K562 (cell line): ENCODE measurements around the gene FXYD3. TPM values are rescaled to one million over a fixed set of nuclear protein-coding genes. Genes with fewer than 3 reads are reported as not detected.

Source experiments
- ATAC-seq: fragments of 200-7000 bp; cut with Tn5 transposase; 3 replicates; pipeline ENCODE4 v1.9.1; 2020; ENCODE audit warnings: moderate library complexity
- BruUV-seq: library from RNA; stranded (reverse); fragments of 400-500 nt; replicated peaks from 2 replicates; lab custom pipeline; 2021; lab: Mats Ljungman, UMichigan
- CTCF ChIA-PET: fragments of 300-600 bp; formaldehyde crosslinking; extraction: SDS; loops from one replicate; lab custom pipeline; 2021; ENCODE audit warnings: low intra/inter-chr PET ratio; lab: Yijun Ruan, JAX
- POLR2A ChIA-PET: fragments of 300-600, 350-650 bp; sonication (Branson Sonifier 250); formaldehyde crosslinking; extraction: SDS; loops from one replicate; lab custom pipeline; 2021; ENCODE audit warnings: antibody characterized with exemption, inconsistent platforms; lab: Yijun Ruan, JAX
- DNase-seq, 4 experiments: peaks; one replicate each; pipeline versions ENCODE4 v3.0.0 to v3.0.0-alpha.2; 2011 to 2018; ENCODE audit warnings: low spot score in 3 of 4, mixed read lengths in 3 of 4; ENCODE audit errors: extremely low read depth in 1 of 4
- FAIRE-seq: peaks from 2 replicates; lab custom pipeline; 2011; peaks lifted over from hg19 to GRCh38; lab: Jason Lieb, UNC
- H2AFZ ChIP-seq: 2 replicates; pipeline ENCODE4 v1.6.0; 2011; ENCODE audit warnings: low read depth, low read length, control low read depth, inconsistent platforms
- H3K27ac ChIP-seq: fragments of 200-600 bp; 3 replicates; pipeline ENCODE4 v1.8.0; 2011; ENCODE audit warnings: low read depth, mild to moderate bottlenecking, control low read depth, inconsistent platforms, low read length, moderate library complexity, mixed read lengths; ENCODE audit errors: extremely low read depth
- H3K27me3 ChIP-seq, 2 experiments: fragments of 300-600 bp in 1 of 2; 2 replicates in 1 of 2; 3 replicates in 1 of 2; pipeline versions ENCODE4 v1.6.0 to v1.8.0; 2011; ENCODE audit warnings: inconsistent platforms in 2 of 2, low read length in 2 of 2, mild to moderate bottlenecking in 1 of 2, mixed read lengths in 1 of 2, moderate library complexity in 1 of 2; ENCODE audit not compliant: control insufficient read depth in 2 of 2, insufficient read depth in 2 of 2
- H3K36me3 ChIP-seq: fragments of 300-600 bp; 3 replicates; pipeline ENCODE4 v1.8.0; 2011; ENCODE audit warnings: mild to moderate bottlenecking, low read length, inconsistent platforms; ENCODE audit not compliant: control insufficient read depth, insufficient read depth
- H3K4me1 ChIP-seq, 2 experiments: fragments of 200-600 bp in 1 of 2; replicated peaks in 1 of 2; 2 replicates in 1 of 2; 3 replicates in 1 of 2; pipeline versions ENCODE4 v1.5.1 to v1.8.0; 2011; ENCODE audit warnings: inconsistent platforms in 2 of 2, low read length in 2 of 2, mild to moderate bottlenecking in 1 of 2, mixed read lengths in 1 of 2, moderate library complexity in 1 of 2; ENCODE audit not compliant: control insufficient read depth in 2 of 2, insufficient read depth in 2 of 2
- H3K4me2 ChIP-seq: 2 replicates; pipeline ENCODE4 v1.6.1; 2011; ENCODE audit warnings: low read length, control low read depth, inconsistent platforms, mixed read lengths; ENCODE audit not compliant: insufficient read depth
- H3K4me3 ChIP-seq: fragments of 200-600 bp; sonication (generic), shearing (Covaris generic); 2 replicates; pipeline ENCODE4 v1.5.1; 2016; ENCODE audit warnings: control low read depth, inconsistent platforms
- H3K79me2 ChIP-seq: fragments of 200-600 bp; 3 replicates; pipeline ENCODE4 v1.8.0; 2011; ENCODE audit warnings: low read length, inconsistent platforms; ENCODE audit not compliant: control insufficient read depth, insufficient read depth
- H3K9ac ChIP-seq, 2 experiments: 2 replicates each; pipeline versions ENCODE4 v1.6.0 to v1.6.1; 2011; ENCODE audit warnings: low read depth in 2 of 2, low read length in 2 of 2, control low read depth in 1 of 2, inconsistent platforms in 1 of 2, mild to moderate bottlenecking in 1 of 2, mixed read lengths in 1 of 2; ENCODE audit not compliant: insufficient read depth in 1 of 2
- H3K9me1 ChIP-seq: one replicate; pipeline ENCODE4 v1.6.0; 2011; ENCODE audit warnings: inconsistent platforms, mild to moderate bottlenecking, low read length, moderate library complexity; ENCODE audit not compliant: control insufficient read depth, insufficient read depth
- H3K9me3 ChIP-seq: replicated peaks from 2 replicates; pipeline ENCODE4 v1.5.1; 2011; ENCODE audit warnings: low read depth, low read length, inconsistent platforms; ENCODE audit not compliant: control insufficient read depth, insufficient read depth
- H4K20me1 ChIP-seq: replicated peaks from 2 replicates; pipeline ENCODE4 v1.6.1; 2011; ENCODE audit warnings: low read length, inconsistent platforms, mixed read lengths; ENCODE audit not compliant: control insufficient read depth, insufficient read depth
- CBFB ChIP-seq: sonication (generic); formaldehyde crosslinking; IDR thresholded peaks from 2 replicates; pipeline ENCODE4 v1.4.0; 2020; ENCODE audit warnings: mild to moderate bottlenecking, missing genetic modification reagents
- CC2D1A ChIP-seq: fragments of 450-650 bp; IDR thresholded peaks from 2 replicates; pipeline ENCODE4 v1.6.1; 2017; ENCODE audit warnings: mild to moderate bottlenecking
- E2F6 ChIP-seq, 2 experiments: IDR thresholded peaks; 2 replicates each; pipeline ENCODE4 v1.6.1; 2011; ENCODE audit warnings: borderline replicate concordance in 1 of 2, control low read depth in 1 of 2, low read depth in 1 of 2, low read length in 1 of 2, mild to moderate bottlenecking in 1 of 2, mixed read lengths in 1 of 2, moderate library complexity in 1 of 2; ENCODE audit not compliant: insufficient read depth in 1 of 2, insufficient read length in 1 of 2, poor library complexity in 1 of 2, severe bottlenecking in 1 of 2; ENCODE audit errors: extremely low read depth in 1 of 2
- GATAD2A ChIP-seq: fragments of 450-650 bp; IDR thresholded peaks from 2 replicates; pipeline ENCODE4 v1.6.1; 2017
- HDAC1 ChIP-seq, 2 experiments: fragments of 450-650 bp; IDR thresholded peaks; 2 replicates each; pipeline ENCODE4 v1.6.1; 2016 to 2017; ENCODE audit warnings: inconsistent platforms in 1 of 2, mild to moderate bottlenecking in 1 of 2, moderate library complexity in 1 of 2
- HDGF ChIP-seq: fragments of 450-650 bp; IDR thresholded peaks from 2 replicates; pipeline ENCODE4 v1.6.1; 2016
- MIER1 ChIP-seq: fragments of 450-650 bp; IDR thresholded peaks from 2 replicates; pipeline ENCODE4 v1.6.1; 2016; ENCODE audit warnings: antibody characterized with exemption, mild to moderate bottlenecking, low read depth
- MTA1 ChIP-seq: fragments of 450-650 bp; IDR thresholded peaks from 2 replicates; pipeline ENCODE4 v1.6.1; 2017; ENCODE audit warnings: borderline replicate concordance
- SMAD3 ChIP-seq: fragments of 450-650 bp; formaldehyde crosslinking; conservative IDR thresholded peaks from 2 replicates; pipeline ENCODE4 v1.4.0; 2020; ENCODE audit warnings: mild to moderate bottlenecking
- SMARCA5 ChIP-seq: fragments of 450-650 bp; IDR thresholded peaks from 2 replicates; pipeline ENCODE4 v1.6.1; 2016
- SMC3 ChIP-seq: conservative IDR thresholded peaks from 2 replicates; pipeline ENCODE4 v1.6.1; 2011; ENCODE audit warnings: low read depth, low read length, improper control_type of control experiment; ENCODE audit not compliant: insufficient read depth
- TCF7L2 ChIP-seq: fragments of 150-350 bp; IDR thresholded peaks from 2 replicates; pipeline ENCODE4 v1.6.1; 2016; ENCODE audit warnings: low read depth, mild to moderate bottlenecking, low read length, moderate library complexity
- TRIM25 ChIP-seq: fragments of 450-650 bp; IDR thresholded peaks from 2 replicates; pipeline ENCODE4 v1.7.0; 2016; ENCODE audit warnings: borderline replicate concordance
- USF2 ChIP-seq: sonication (generic); formaldehyde crosslinking; IDR thresholded peaks from 2 replicates; pipeline ENCODE4 v1.5.0; 2020; ENCODE audit warnings: missing genetic modification reagents
- ZNF212 ChIP-seq: fragments of 450-650 bp; formaldehyde crosslinking; IDR thresholded peaks from 2 replicates; pipeline ENCODE4 v1.4.0; 2020; ENCODE audit warnings: mild to moderate bottlenecking
- WGBS: fragments of 100-300 bp; shearing (Covaris generic); methylation state at CpG from one replicate; pipeline ENCODE4 v1.1.6; 2016; ENCODE audit warnings: low coverage, mixed read lengths; ENCODE audit not compliant: insufficient coverage; ENCODE audit errors: missing lambda C conversion rate; 5-methylcytosine and 5-hydroxymethylcytosine counted together
- in situ Hi-C: fragments of 300-500 bp; cut with MboI; formaldehyde crosslinking; loops from 4 replicates; pipeline ENCODE4 v1.15.0; 2018; ENCODE audit warnings: inconsistent platforms, mixed read lengths
- intact Hi-C: fragments of 100-400 bp; cut with micrococcal nuclease; formaldehyde crosslinking; loops from 2 replicates; pipeline ENCODE4 v1.14.2; 2022
- polyA plus RNA-seq, 8 experiments: library from polyadenylated mRNA; depleted of rRNA in 4 of 8; stranded (reverse) in 5 of 8; unstranded in 3 of 8; fragments of >200 nt; fragmentation: Nextera tagmentation in 2 of 8; fragmentation: Illumina TruSeq in 1 of 8; extraction: Ambion mirVana in 2 of 8; extraction: Trizol in 1 of 8; gene quantifications; 2 replicates each; pipeline versions ENCODE4 v1.2.1 to v1.2.3, GENCODE V29; 2011 to 2014; ENCODE audit warnings: inconsistent platforms in 1 of 8, missing spikeins in 1 of 8
- total RNA-seq, 7 experiments: library from RNA; depleted of rRNA in 6 of 7; stranded (reverse); fragments of >200 nt in 6 of 7; fragmentation: Illumina TruSeq in 2 of 7; extraction: Trizol in 2 of 7; gene quantifications; 2 replicates each; pipeline versions ENCODE4 v1.2.1 to v1.2.3, GENCODE V29; 2011 to 2021; ENCODE audit warnings: low replicate concordance in 1 of 7
- TF ChIP-seq, protein P1 (sequence below): fragments of 450-650 bp; IDR thresholded peaks from one replicate; pipeline ENCODE4 v1.6.1; 2018; ENCODE audit warnings: mild to moderate bottlenecking, moderate library complexity; ENCODE audit not compliant: partially characterized antibody

The FXYD3 gene
- total and polyA plus RNA-seq, 9 of the 15 experiments (the other 6 are each of a cell fraction or from before 2014, with no cell fraction given): 0.24 TPM; not detected in 8

GRCh38 chr19:35105411-35106290 is 10.0 kb upstream of the FXYD3 start:
- no TSS peak for BruUV-seq
- CTCF ChIA-PET: no interaction called here
- Histone ChIP-seq H3K79me2 (no peaks in the 10 kb centered on the region), H3K27me3 (no peaks in the 10 kb centered on the region), H3K4me2 (peak overlapping the region; percentile 45), H3K36me3 (no peaks in the 10 kb centered on the region), H4K20me1 (no peaks in the 10 kb centered on the region), H3K4me3 (no peak overlapping the region), H3K27ac (peak overlapping the region; percentile 39; the same call in 2 of the 3 replicates), H3K9me3 (peaks cover 7% of the 10 kb centered on the region), H3K9ac (peak overlapping the region; percentile 3 to 81; a peak in 3 of 4 replicates), H2AFZ (peak overlapping the region; percentile 73), H3K4me1 (peaks cover 19 to 29% of the 10 kb centered on the region in 2 experiments), H3K9me1 (no peaks in the 10 kb centered on the region)
- peak in 3 of 4 experiments; percentile 36 to 48 (median 39) for DNase-seq
- ATAC-seq: peak; percentile 50
- intact Hi-C loops: no loop called here
- in situ Hi-C loops: no loop called here
- peak; percentile 74 for FAIRE-seq
- WGBS: 6% methylated on average over 30 of the region's 30 CpGs
- POLR2A ChIA-PET: interaction anchor here (0.8 to 1.0 kb wide), 2 partner anchors 7 to 301 kb away, joined by 3 to 4 read pairs; no protein-coding TSS in a partner anchor
- peak; percentile 74; the same call in 1 of the 2 replicates for TF ChIP-seq TRIM25
- peak in 1 of 2 experiments; percentile 27 for TF ChIP-seq E2F6 (IDR thresholded peaks at IDR 0.05; ENCODE audit: borderline replicate concordance in 1 of 2, extremely low read depth in 1 of 2, insufficient read depth in 1 of 2, insufficient read length in 1 of 2, low read depth in 1 of 2, low read length in 1 of 2, poor library complexity in 1 of 2, severe bottlenecking in 1 of 2)
- no peak for TF ChIP-seq SMAD3 (CRISPR knock-in tag)
- peak; percentile 86 for TF ChIP-seq SMARCA5
- 0 out of 2 replicates have a peak, but pooled peaks have one; percentile 25 for TF ChIP-seq MIER1
- TF ChIP-seq ZNF212: no peak
- TF ChIP-seq HDGF: peak; percentile 75
- TF ChIP-seq MTA1: peak; percentile 65; the same call in 1 of the 2 replicates
- no peak for TF ChIP-seq USF2 (CRISPR knock-in tag)
- TF ChIP-seq CC2D1A: peak; percentile 50; the same call in 1 of the 2 replicates
- TF ChIP-seq GATAD2A: 0 out of 2 replicates have a peak, but pooled peaks have one; percentile 67
- no peak for TF ChIP-seq TCF7L2
- TF ChIP-seq CBFB (CRISPR knock-in tag): 0 out of 2 replicates have a peak, but pooled peaks have one; percentile 62
- no peak for TF ChIP-seq SMC3
- peak in 1 of 2 experiments; percentile 86; a peak in 2 of 4 replicates for TF ChIP-seq HDAC1 (IDR thresholded peaks at IDR 0.05)
- TF ChIP-seq, protein P1, sequence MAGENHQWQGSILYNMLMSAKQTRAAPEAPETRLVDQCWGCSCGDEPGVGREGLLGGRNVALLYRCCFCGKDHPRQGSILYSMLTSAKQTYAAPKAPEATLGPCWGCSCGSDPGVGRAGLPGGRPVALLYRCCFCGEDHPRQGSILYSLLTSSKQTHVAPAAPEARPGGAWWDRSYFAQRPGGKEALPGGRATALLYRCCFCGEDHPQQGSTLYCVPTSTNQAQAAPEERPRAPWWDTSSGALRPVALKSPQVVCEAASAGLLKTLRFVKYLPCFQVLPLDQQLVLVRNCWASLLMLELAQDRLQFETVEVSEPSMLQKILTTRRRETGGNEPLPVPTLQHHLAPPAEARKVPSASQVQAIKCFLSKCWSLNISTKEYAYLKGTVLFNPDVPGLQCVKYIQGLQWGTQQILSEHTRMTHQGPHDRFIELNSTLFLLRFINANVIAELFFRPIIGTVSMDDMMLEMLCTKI: no peak
